Right lobe of liver (tissue), 4 donors: ENCODE data around the gene MAFB.

Experiments
- POLR2A ChIP-seq: fragments of 450-650 bp; IDR thresholded peaks from one replicate; pipeline ENCODE4 v1.6.1; 2017; ENCODE audit warnings: antibody characterized with exemption, mild to moderate bottlenecking
- TF ChIP-seq, protein P1 (sequence below), 4 donors: fragments of 200-600 bp in 3 of 4; fragments of 450-650 bp in 1 of 4; IDR thresholded peaks; one replicate each; pipeline versions ENCODE4 v1.5.1 to v1.8.0; 2016 to 2022; ENCODE audit warnings: antibody characterized with exemption in 4 of 4, mild to moderate bottlenecking in 2 of 4
- donor health status: DM: no; HTN: no; CAD: no.
- donor health status: DM: no; HTN: no; CAD: no.
- donor health status: DM: no; HTN: yes; CAD: no.

DNA sequence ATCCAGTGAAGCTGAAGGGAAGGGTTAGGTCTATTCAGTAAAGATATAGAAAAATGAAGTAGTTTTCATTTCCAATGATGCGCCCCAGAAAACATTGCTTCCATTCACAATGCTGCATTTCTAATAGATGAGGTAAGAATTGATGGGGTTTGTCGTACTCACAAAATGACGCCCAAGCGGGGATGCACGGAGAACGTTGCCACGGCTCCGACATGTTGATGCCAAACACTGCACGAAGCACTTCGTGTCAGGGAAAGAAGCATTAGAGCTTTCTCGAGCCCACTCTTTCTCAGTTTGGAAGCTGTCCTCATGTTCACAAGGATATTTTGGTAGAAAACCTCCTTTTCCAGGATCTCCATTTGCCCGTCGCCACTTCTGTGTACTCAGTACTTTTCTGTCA lies 21.6 kb upstream of the MAFB start:
- no peak for TF ChIP-seq POLR2A
- TF ChIP-seq, protein P1, sequence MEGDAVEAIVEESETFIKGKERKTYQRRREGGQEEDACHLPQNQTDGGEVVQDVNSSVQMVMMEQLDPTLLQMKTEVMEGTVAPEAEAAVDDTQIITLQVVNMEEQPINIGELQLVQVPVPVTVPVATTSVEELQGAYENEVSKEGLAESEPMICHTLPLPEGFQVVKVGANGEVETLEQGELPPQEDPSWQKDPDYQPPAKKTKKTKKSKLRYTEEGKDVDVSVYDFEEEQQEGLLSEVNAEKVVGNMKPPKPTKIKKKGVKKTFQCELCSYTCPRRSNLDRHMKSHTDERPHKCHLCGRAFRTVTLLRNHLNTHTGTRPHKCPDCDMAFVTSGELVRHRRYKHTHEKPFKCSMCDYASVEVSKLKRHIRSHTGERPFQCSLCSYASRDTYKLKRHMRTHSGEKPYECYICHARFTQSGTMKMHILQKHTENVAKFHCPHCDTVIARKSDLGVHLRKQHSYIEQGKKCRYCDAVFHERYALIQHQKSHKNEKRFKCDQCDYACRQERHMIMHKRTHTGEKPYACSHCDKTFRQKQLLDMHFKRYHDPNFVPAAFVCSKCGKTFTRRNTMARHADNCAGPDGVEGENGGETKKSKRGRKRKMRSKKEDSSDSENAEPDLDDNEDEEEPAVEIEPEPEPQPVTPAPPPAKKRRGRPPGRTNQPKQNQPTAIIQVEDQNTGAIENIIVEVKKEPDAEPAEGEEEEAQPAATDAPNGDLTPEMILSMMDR (IDR thresholded peaks at IDR 0.05): no peak
